Measurements from ENCODE around the gene PUM2.

PUM2 gene

GRCh38 chr2:20346565-20347381, 3.9 kb downstream of the PUM2 start:
- no peak for DNase-seq (ENCODE audit: low spot score)

GRCh38 chr2:20343128-20343527, 7.5 kb downstream of the PUM2 start:
- no peak for DNase-seq (ENCODE audit: low spot score)

DNA sequence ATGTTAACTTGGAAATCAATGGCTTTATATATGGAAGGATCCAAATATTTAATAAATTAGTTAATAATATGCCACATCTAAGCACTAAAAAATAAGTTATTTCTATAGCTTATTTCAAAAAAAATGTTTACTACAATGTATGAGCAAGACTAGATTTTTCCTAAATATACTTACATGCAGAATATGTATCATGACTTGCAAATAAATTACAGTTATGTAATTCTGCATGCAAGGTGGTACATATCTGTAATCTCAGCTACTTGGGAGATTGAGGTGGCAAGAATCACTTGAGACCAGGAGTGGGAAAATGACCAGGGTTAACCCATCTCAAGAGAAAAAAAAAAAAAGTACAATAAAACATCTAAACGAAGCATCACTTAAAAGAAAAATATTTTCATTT, 11.6 kb downstream of the PUM2 start:
- no peak for DNase-seq (ENCODE audit: low spot score)

GRCh38 chr2:20334605-20335203, 15.9 kb downstream of the PUM2 start:
- no peak for DNase-seq (ENCODE audit: low spot score)

DNA sequence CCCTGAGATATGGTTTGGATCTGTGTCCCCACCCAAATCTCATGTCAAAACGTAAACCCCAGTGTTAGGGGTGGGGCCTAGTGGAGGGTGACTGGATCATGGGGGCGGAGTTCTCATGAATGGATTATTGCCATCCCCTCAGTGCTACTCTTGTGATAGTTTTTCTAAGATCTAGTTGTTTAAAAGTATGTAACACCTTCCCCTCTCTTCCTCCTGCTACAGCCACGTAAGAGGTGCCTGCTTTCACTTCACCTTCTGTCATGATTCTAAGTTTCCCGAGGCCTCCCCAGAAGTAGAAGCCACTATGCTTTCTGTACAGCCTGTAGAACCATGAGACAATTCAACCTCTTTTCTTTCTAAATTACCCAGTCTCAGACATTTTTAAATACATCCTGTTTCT, 16.9 kb downstream of the PUM2 start:
- no peak for DNase-seq (ENCODE audit: low spot score)

- no peak for DNase-seq (ENCODE audit: low spot score)
Observed at GRCh38 chr2:20330192-20330591, 20.5 kb downstream of the PUM2 start.

DNA sequence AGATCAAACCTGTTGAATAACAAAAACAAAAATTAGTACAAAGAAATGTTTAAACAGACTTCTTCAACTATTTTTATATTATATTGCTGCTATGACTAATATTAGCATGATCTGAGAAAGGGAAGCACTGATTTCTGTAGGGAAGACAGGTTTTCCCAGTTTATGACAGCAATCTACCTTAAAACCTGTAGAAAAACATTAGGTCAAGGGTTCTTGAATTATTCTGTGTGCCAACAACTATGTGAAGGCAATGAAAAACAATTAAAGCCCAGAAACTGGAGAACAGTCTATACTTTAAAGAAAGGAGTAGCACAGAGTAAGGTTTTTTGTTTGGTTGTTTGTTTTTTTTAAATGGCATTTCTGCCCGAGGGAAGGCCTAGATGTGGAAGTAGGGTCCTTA, 23.3 kb downstream of the PUM2 start:
- DNase-seq (ENCODE audit: low spot score): no peak

DNA sequence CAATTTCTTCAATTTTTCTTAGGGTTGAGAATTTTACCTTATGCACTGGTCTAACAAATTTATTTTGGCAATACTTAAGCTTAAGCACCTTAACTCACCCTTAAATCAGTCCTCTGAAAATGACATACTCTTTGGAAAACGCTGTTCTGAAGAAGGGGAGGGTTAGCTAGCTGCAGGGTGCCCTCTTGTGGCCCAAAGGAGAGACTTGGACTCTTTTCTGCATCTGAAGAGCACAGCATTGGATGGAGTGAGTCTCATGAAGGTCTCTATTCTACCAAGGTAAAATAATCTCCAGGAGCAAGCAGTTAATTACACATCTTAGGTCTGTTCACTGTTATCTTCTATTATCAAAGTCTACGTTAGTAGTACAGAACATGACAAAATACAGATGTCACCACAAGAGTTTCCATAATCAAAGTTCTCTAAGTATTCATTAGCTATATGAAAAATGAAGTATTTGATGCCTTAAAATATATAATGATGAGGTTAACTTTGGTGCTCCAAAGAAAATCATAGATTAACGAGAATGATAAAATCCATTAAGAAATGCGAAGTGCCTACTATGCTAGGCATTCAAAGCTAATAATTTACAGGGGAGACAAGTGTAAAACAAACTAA, 24.4 kb downstream of the PUM2 start:
- DNase-seq (ENCODE audit: low spot score): peak; percentile 38

GRCh38 chr2:20322527-20323300, 27.9 kb downstream of the PUM2 start:
- no peak for DNase-seq (ENCODE audit: low spot score)

GRCh38 chr2:20317690-20318089, 33.0 kb downstream of the PUM2 start:
- DNase-seq (ENCODE audit: low spot score): no peak

DNA sequence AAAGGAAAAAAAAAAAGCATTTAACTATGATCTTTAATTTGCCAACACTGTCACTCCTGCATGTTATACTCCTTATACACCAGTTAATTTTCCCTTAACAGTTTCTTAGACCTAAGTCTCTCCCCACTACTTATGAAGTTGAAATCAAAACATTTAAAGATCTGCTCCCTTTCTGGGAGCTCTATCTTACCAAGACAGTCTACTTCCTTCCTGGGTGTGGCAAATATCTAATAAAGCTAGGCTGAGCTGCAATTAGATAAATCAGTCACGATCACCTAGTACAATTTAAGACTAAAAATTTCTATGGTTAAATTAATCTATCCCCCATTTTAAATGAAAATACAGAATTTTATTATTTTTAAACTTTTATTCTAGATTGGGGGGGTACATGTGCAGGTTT, 33.4 kb downstream of the PUM2 start:
- no peak for DNase-seq (ENCODE audit: low spot score)

DNA sequence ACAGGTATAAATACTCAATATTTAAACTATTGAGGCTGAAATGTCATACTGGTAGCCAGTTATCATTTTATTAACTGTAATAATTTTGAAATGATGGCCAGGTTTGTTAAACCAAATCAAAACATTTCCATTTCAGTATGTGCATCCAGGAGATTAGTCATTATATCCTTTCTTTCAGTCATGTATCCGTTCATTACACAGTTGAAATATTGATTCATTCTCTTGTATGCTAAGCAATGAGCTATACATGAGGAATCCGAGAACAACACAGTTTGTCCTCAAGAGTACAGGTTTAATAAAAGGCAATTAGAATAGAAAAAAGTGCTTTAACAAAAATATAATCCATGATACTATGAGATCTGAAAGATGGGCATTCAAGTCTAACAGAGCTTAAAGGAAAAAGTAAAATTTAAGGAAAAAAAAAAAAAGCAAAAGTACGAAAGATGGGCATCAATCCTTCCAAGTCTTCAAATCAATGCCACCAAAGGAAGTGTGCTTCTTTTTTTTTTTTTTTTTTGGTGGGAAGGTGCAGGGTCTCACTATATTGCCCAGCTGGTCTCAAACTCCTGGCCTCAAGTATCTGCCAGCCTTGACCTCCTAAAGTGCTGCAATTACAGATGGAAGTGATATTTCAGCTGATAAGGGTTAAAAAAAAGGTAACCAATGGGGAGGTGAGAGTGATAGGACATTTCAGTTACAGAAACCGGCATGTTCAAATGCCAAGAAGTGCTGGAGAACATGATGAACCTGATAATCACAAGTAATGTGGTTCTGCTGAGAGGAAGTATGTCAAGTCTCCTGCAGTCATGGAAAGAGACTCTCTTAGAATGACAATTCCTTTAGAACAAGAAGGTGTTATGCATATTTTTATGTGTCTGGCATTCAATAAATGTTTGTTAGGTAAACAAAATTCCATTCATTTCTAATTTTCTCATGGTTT, 35.8 kb downstream of the PUM2 start:
- no peak for DNase-seq (ENCODE audit: low spot score)

DNA sequence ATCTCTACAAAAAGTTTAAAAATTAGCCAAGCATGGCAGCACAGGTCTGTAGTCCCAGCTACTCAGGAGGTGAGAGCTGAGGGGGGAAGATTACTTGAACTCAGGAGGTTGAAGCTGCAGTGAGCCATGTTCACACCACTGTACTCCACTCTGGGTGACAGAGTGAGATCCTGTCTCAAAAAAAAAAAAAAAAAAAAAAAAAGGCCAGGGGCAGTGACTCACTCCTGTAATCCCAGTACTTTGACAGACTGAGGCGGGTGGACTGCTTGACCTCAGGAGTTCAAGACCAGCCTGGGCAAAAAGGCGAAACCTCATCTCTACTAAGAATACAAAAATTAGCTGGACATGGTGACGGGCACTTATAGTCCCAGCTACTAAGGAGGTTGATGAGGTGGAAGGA, 37.0 kb downstream of the PUM2 start:
- DNase-seq (ENCODE audit: low spot score): no peak

DNA sequence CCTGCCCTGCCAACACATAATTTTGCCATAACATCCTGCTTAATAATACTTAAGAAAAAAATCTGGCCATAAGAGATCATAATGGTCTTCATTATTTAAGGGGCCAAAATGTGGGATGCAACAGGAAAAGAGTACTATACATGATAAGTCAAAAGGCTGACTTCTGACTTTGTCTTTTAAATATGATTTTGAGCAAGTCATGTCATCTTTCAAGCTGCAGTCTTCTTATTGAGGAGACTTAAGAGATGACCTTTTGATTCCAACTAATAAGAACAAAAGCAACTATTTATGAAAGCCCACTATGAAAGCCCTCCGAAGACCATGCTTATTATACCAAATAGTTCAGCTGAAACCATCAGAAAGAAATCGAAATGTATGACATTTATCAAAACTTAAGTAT, 41.6 kb downstream of the PUM2 start:
- no peak for DNase-seq (ENCODE audit: low spot score)

GRCh38 chr2:20307311-20307710, 43.3 kb downstream of the PUM2 start:
- no peak for DNase-seq (ENCODE audit: low spot score)

- DNase-seq (ENCODE audit: low spot score): peak; percentile 35
Observed at GRCh38 chr2:20304411-20304810, 46.2 kb downstream of the PUM2 start.

- DNase-seq (ENCODE audit: low spot score): no peak
Observed at GRCh38 chr2:20303966-20304365, 46.7 kb downstream of the PUM2 start.

- no peak for DNase-seq (ENCODE audit: low spot score)
Observed at GRCh38 chr2:20302019-20302418, 48.6 kb downstream of the PUM2 start.

- DNase-seq (ENCODE audit: low spot score): no peak
Observed at GRCh38 chr2:20300656-20301055, 50.0 kb downstream of the PUM2 start.

- no peak for DNase-seq (ENCODE audit: low spot score)
Observed at GRCh38 chr2:20299113-20299512, 51.5 kb downstream of the PUM2 start.

DNA sequence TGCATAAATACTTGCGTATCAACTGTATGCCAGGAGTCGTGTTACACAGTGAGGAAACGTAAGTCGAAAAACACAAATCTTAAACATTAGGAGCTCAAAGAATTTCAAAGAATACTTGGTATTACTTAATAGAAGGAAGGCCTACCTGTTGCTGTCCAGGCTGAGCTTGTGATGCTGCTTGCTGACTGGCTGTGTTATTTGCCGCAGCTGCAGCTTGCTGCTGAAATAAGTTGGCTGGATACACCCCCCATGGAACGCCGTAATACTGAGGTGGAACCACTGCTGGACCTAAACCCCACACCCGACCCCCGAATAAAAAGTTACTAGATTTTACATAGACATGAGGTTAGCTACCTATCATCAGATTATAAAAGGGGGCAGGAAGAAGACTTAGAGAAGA, 56.4 kb downstream of the PUM2 start:
- no peak for DNase-seq (ENCODE audit: low spot score)

GRCh38 chr2:20292984-20293383, 57.7 kb downstream of the PUM2 start:
- DNase-seq (ENCODE audit: low spot score): no peak
